GM12878 (cell line): ENCODE measurements around the gene ADAMTS1.

ENCODE experiments used
- EP300 ChIP-seq, 2 experiments: fragments of 150-350 bp in 1 of 2; IDR thresholded peaks; 2 replicates each; pipeline ENCODE4 v1.6.1; 2011 to 2012; ENCODE audit warnings: low read depth in 2 of 2, low read length in 2 of 2, borderline replicate concordance in 1 of 2, improper control_type of control experiment in 1 of 2, inconsistent platforms in 1 of 2; ENCODE audit not compliant: control insufficient read depth in 1 of 2
- EZH2 ChIP-seq: IDR thresholded peaks from 2 replicates; pipeline ENCODE4 v1.6.1; 2012; ENCODE audit warnings: low read depth, mild to moderate bottlenecking, control low read depth, inconsistent platforms, low read length, borderline replicate concordance; ENCODE audit not compliant: control insufficient read depth
- IKZF2 ChIP-seq, 2 experiments: fragments of 450-650 bp; IDR thresholded peaks; 2 replicates each; pipeline ENCODE4 v1.6.1; 2017; ENCODE audit warnings: mild to moderate bottlenecking in 2 of 2, moderate library complexity in 2 of 2
- NFYB ChIP-seq: IDR thresholded peaks from 2 replicates; pipeline ENCODE4 v1.6.1; 2011; ENCODE audit warnings: low read depth, mild to moderate bottlenecking, low read length, improper control_type of control experiment, moderate library complexity; ENCODE audit not compliant: insufficient read depth
- NR2C2 ChIP-seq: IDR thresholded peaks from 2 replicates; pipeline ENCODE4 v1.6.1; 2011; ENCODE audit warnings: borderline replicate concordance, low read depth; ENCODE audit not compliant: control insufficient read depth, insufficient read length
- PAX5 ChIP-seq: IDR thresholded peaks from 2 replicates; pipeline ENCODE4 v1.6.1; 2011; ENCODE audit warnings: low read depth, low read length, borderline replicate concordance
- POLR2A ChIP-seq: IDR thresholded peaks from 2 replicates; pipeline ENCODE4 v1.6.1; 2011; ENCODE audit warnings: low read depth, mild to moderate bottlenecking, low read length
- SPI1 ChIP-seq: IDR thresholded peaks from 2 replicates; pipeline ENCODE4 v1.6.1; 2011; ENCODE audit warnings: low read depth, mild to moderate bottlenecking, low read length, moderate library complexity, borderline replicate concordance; ENCODE audit not compliant: insufficient read depth
- SUZ12 ChIP-seq: fragments of 200-600 bp; sonication (generic); IDR thresholded peaks from one replicate; pipeline ENCODE4 v1.6.1; 2018; ENCODE audit warnings: antibody characterized with exemption, mild to moderate bottlenecking; ENCODE audit not compliant: unreplicated experiment
- YY1 ChIP-seq: IDR thresholded peaks from 2 replicates; pipeline ENCODE4 v1.6.1; 2011; ENCODE audit warnings: low read depth, mild to moderate bottlenecking, low read length
- TF ChIP-seq, protein P1 (sequence below), 3 experiments: IDR thresholded peaks in 2 of 3; conservative IDR thresholded peaks in 1 of 3; 2 replicates each; pipeline ENCODE4 v1.5.1; 2011; ENCODE audit warnings: low read depth in 3 of 3, low read length in 3 of 3, mild to moderate bottlenecking in 3 of 3, control low read depth in 2 of 3, moderate library complexity in 2 of 3, inconsistent platforms in 1 of 3, mixed read lengths in 1 of 3; ENCODE audit not compliant: control insufficient read depth in 2 of 3, insufficient read depth in 1 of 3; ENCODE audit errors: extremely low read depth in 1 of 3

DNA sequence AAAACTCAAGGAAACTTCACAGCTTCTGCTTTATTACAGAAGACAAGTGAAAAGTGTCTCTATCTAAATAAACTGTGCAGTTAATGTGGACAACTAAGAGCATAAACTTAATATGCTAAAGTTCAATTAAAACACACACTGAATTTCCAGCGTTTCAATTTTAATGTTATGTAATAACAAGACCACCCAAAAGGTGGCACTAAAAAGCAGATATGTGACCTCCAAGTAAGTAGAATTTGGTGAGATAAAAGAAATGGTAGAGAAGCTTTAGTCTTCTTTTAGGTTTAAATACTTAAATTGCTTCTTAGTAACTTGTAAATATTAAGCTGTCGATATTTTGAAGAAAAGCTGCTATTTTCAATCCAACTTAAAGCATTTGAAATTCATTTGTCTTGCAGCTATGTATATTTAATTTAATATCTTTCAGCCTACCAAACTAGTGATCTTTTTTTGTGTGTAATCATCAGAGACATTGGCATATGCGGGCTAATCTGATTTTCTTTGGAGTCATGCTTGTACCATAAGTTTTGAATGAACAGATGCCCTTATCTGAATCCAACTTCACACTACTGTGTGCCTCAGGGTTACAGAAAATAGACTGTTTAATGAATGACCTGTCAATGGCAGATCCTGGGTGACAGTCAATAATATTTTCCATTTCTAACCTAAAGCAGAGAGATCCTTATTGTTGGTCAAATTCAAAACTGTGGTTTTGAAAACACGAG, 36.5 kb upstream of the ADAMTS1 start:
- TF ChIP-seq POLR2A (no peak), IKZF2 (IDR thresholded peaks at IDR 0.05) (no peak), PAX5 (no peak), YY1 (no peak), EZH2 (no peak), NR2C2 (no peak), SPI1 (no peak), NFYB (no peak), EP300 (IDR thresholded peaks at IDR 0.05; ENCODE audit: borderline replicate concordance in 1 of 2, control insufficient read depth in 1 of 2, low read depth in 2 of 2, low read length in 2 of 2) (no peak), SUZ12 (no peak)
- TF ChIP-seq, protein P1, sequence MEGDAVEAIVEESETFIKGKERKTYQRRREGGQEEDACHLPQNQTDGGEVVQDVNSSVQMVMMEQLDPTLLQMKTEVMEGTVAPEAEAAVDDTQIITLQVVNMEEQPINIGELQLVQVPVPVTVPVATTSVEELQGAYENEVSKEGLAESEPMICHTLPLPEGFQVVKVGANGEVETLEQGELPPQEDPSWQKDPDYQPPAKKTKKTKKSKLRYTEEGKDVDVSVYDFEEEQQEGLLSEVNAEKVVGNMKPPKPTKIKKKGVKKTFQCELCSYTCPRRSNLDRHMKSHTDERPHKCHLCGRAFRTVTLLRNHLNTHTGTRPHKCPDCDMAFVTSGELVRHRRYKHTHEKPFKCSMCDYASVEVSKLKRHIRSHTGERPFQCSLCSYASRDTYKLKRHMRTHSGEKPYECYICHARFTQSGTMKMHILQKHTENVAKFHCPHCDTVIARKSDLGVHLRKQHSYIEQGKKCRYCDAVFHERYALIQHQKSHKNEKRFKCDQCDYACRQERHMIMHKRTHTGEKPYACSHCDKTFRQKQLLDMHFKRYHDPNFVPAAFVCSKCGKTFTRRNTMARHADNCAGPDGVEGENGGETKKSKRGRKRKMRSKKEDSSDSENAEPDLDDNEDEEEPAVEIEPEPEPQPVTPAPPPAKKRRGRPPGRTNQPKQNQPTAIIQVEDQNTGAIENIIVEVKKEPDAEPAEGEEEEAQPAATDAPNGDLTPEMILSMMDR (IDR thresholded peaks at IDR 0.05 in 2 of 3, conservative IDR thresholded peaks at IDR 0.05 in 1 of 3; ENCODE audit: control insufficient read depth in 2 of 3, extremely low read depth in 1 of 3, insufficient read depth in 1 of 3, low read depth in 3 of 3, low read length in 3 of 3): no peak
